GM12801 (cell line): ENCODE measurements around the gene ZSCAN21.

ENCODE experiments used
- TF ChIP-seq, protein P1 (sequence below): IDR thresholded peaks from one replicate; pipeline ENCODE4 v1.5.1; 2011; ENCODE audit warnings: control low read depth; ENCODE audit not compliant: insufficient read length; ENCODE audit errors: extremely low read depth

ZSCAN21 gene

DNA sequence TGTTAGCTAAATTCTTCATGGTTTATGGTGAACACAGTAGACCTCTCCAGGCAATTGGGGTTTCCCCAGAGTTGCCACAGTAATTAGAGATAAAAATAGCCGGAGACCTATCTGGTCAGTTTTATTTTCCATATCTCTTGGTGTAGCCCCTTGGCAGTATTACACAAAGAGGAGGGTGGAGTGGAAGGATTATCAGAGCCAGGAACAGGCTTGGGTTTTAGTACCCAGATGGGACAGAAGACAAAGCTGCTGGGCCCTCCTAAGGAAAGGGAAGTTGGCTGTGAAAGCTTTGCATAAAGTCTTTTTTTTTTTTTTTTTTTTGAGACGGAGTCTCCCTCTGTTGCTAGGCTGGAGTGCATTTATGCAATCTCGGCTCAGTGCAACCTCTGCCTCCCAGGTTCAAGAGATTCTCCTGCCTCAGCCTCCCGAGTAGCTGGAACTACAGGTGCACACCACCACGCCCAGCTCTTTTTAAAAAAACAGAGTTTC is 9.7 kb downstream of the ZSCAN21 start:
- TF ChIP-seq, protein P1, sequence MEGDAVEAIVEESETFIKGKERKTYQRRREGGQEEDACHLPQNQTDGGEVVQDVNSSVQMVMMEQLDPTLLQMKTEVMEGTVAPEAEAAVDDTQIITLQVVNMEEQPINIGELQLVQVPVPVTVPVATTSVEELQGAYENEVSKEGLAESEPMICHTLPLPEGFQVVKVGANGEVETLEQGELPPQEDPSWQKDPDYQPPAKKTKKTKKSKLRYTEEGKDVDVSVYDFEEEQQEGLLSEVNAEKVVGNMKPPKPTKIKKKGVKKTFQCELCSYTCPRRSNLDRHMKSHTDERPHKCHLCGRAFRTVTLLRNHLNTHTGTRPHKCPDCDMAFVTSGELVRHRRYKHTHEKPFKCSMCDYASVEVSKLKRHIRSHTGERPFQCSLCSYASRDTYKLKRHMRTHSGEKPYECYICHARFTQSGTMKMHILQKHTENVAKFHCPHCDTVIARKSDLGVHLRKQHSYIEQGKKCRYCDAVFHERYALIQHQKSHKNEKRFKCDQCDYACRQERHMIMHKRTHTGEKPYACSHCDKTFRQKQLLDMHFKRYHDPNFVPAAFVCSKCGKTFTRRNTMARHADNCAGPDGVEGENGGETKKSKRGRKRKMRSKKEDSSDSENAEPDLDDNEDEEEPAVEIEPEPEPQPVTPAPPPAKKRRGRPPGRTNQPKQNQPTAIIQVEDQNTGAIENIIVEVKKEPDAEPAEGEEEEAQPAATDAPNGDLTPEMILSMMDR = no peak

DNA sequence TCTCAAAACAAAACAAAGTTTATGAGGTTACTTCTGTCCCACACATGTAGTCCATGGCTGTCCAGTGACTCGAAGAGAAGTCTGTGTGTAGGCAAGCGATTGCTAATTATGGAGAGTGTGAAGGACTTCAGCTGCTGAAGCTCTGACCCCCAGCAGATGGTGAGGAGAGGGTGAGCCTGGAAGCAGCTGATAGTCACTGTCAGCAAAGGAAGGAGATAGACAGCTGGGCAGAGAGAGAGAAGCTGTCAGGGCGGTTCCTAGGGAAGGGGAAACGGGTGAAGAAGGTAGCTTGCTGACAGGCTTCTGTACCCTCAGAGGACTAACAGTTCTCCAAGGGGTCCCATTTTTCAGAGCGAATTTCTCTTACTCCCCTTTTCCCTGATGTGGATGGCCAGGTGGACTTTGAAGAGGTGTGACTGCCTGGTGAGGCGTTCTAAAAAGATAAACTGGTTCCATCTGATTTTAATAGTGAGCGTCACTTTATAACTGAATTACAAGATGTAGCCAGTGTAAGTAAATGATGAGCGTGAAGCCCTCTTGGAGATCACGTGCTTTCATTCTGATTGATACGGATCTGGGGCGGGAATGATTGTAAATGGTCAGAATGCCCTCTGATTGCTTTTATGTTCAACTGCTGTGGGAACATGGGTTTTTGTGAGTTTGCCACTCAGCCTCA is 12.1 kb downstream of the ZSCAN21 start:
- TF ChIP-seq, protein P1 = no peak

DNA sequence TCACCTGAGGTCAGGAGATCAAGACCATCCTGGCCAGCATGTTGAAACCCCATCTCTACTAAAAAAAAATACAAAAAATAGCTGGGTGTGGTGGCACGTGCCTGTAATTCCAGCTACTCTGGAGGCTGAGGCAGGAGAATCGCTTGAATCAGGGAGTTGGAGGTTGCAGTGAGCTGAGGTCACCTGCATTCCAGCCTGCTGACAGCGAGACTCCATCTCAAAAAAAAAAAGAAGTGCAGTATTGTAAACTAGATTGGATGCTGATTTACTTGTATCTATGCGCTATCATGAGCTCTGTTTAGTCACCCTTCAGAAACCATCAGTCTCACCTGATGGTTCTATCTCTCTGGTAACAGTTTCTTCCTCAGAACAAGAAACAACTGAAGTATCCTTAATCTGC is 13.8 kb downstream of the ZSCAN21 start:
- TF ChIP-seq, protein P1 = no peak

DNA sequence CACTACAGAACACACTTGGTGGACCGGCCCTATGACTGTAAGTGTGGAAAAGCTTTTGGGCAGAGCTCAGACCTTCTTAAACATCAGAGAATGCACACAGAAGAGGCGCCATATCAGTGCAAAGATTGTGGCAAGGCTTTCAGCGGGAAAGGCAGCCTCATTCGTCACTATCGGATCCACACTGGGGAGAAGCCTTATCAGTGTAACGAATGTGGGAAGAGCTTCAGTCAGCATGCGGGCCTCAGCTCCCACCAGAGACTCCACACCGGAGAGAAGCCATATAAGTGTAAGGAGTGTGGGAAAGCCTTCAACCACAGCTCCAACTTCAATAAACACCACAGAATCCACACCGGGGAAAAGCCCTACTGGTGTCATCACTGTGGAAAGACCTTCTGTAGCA is 14.6 kb downstream of the ZSCAN21 start:
- TF ChIP-seq, protein P1 = no peak

DNA sequence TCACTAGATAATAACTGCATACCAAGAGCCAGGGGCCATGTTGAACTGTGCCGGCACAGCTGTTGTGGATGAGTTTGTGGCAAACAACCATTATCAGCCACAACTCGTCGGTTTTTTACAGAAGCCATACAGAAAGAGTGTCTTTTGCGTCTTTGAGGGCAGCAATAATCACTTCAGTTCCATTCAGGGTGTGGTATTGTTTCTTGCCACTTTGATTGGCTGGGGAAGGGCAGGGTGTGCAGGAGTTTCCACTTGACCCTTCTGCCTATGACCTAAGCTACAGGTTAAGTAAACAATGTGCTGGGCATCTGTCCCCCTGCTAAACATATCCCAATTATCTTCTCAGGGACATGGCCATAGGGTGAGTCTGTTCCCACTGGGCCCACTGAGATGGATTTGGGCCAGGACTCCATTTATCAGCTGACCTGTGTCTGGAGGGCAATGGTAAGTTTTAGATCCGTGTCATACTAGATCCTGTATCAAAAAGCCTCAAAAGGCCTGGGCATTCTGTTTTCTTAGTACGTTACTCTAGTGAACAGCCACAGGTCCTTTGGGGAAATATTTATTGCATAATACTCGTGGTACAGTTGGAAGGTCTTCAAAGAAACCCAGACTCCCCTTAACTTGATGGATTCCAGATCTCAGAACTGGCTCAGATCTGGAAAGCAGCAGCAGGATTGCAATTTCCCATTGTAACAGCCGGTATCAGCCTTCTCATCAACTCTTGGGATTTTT is 16.0 kb downstream of the ZSCAN21 start:
- TF ChIP-seq, protein P1 = no peak

DNA sequence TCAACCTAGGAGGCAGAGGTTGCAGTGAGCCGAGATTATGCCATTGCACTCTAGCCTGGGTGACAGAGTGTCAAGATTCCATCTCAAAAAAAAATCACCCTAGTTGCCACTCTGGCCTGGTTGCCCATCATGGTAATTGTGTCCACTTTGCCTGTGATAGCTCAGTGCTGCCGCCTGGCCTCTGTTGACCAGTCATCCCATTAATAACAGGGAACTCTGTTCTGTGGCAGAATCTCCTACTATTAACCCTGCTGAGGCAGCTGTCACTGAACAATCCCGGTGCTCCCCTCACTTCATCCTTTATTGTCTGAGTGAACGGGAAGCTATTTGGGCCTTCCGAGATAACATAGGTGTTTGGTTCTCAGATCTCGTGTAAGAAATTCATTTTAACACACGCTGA is 17.4 kb downstream of the ZSCAN21 start:
- TF ChIP-seq, protein P1 = no peak

DNA sequence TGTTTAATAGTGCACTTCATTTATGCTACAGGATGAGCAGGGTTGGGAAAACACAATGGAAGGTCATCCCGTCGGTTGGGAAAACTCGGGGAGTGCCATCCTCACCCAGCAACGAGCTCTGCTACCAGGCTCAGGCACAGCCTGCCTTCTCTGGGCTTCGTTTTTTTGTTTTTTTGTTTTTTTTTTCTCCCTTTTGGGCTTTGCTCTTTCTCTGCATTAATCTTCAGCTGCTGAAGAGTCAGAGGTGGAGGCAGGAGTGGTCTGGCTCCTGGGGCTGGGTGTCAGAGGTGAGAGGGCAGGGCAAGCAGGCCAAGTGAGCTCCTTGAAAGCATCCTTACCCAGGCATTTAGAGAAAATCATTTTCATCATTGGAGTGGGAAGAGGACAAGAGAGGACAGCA is 20.4 kb downstream of the ZSCAN21 start:
- TF ChIP-seq, protein P1 = no peak
